ENCODE measurements around the gene ESYT2. TPM values are rescaled to one million over a fixed set of nuclear protein-coding genes. Genes with fewer than 3 reads are reported as not detected.

Gene ESYT2
- total and polyA plus RNA-seq, 2 of the 4 experiments (the other 2 are of a cell fraction): 26.7 to 69.9 TPM

- H3K4me2 ChIP-seq (ENCODE audit: low read depth, low read length): peak overlapping the region; percentile 90
- TF ChIP-seq MAFK (IDR thresholded peaks at IDR 0.05; ENCODE audit: low read depth, low read length): no peak
- no peak for TF ChIP-seq USF2 (IDR thresholded peaks at IDR 0.05; ENCODE audit: low read depth, low read length)
- TF ChIP-seq RAD21 (IDR thresholded peaks at IDR 0.05; ENCODE audit: low read length): peak; percentile 1; the same call in 1 of the 2 replicates
- no peak for TF ChIP-seq RCOR1 (IDR thresholded peaks at IDR 0.05; ENCODE audit: insufficient replicate concordance, low read length)
- no peak for TF ChIP-seq CTCF (conservative IDR thresholded peaks at IDR 0.05; ENCODE audit: low read depth, low read length)
- TF ChIP-seq CEBPB (IDR thresholded peaks at IDR 0.05; ENCODE audit: low read depth, low read length): peak; percentile 31; the same call in 1 of the 2 replicates
- no peak for TF ChIP-seq RFX5 (IDR thresholded peaks at IDR 0.05; ENCODE audit: low read depth, low read length)
- no peak overlapping the region for H2AFZ ChIP-seq (replicated peaks; ENCODE audit: low read length, poor library complexity)
- H3K4me1 ChIP-seq (ENCODE audit: control insufficient read depth, insufficient read depth, low read length): peaks cover 3% of the 10 kb centered on the region; the same call in 1 of the 2 replicates
- H4K20me1 ChIP-seq (ENCODE audit: insufficient read depth, low read length): peaks cover 13% of the 10 kb centered on the region; the same call in 1 of the 2 replicates
- DNase-seq: peak; percentile 31
- dilution Hi-C loops (cut with HindIII; ENCODE audit: low sequenced_read_pairs, unreplicated experiment) (no loop called here), in situ Hi-C loops (cut with MboI; ENCODE audit: low sequenced_read_pairs) (no loop called here), intact Hi-C loops (cut with micrococcal nuclease) (loop anchor here (1.0 to 10.0 kb wide), 5 partner anchors 8 to 213 kb away; partner anchors contain the start of gene NCAPG2)
- CTCF ChIA-PET: no interaction called here
- no peak overlapping the region; the same call in 1 of the 2 replicates for H3K18ac ChIP-seq (ENCODE audit: low read depth, low read length)
- BruUV-seq (replicated peaks): TSS peak; percentile 26
- H2BK5ac ChIP-seq (ENCODE audit: low read depth, low read length, poor library complexity, severe bottlenecking): peak overlapping the region; percentile 27
- no peak overlapping the region for H4K5ac ChIP-seq (ENCODE audit: low read depth, low read length)
- H3K79me1 ChIP-seq (ENCODE audit: low read depth in 1 of 2, low read length in 2 of 2): peaks cover 4 to 23% of the 10 kb centered on the region in 2 experiments; a peak in 3 of 4 replicates
- H2BK120ac ChIP-seq (ENCODE audit: low read depth, low read length): no peak overlapping the region
- no peak overlapping the region for H4K8ac ChIP-seq (ENCODE audit: low read depth in 2 of 2, low read length in 2 of 2)
- no peak overlapping the region; the same call in 1 of the 2 replicates for H3K27ac ChIP-seq (ENCODE audit: insufficient read depth, low read length)
- peak overlapping the region; percentile 86 for H3K4me3 ChIP-seq (ENCODE audit: insufficient read depth, low read depth, low read length)
- no peaks in the 10 kb centered on the region for H3K36me3 ChIP-seq (ENCODE audit: control insufficient read depth, insufficient read depth, low read length)
- no peak overlapping the region for H2BK20ac ChIP-seq (ENCODE audit: low read depth, low read length)
- peak overlapping the region; percentile 6; the same call in 1 of the 2 replicates for H3K14ac ChIP-seq (replicated peaks; ENCODE audit: low read depth, low read length)
- peaks cover 4% of the 10 kb centered on the region for H3K9me1 ChIP-seq (ENCODE audit: insufficient read depth, low read length)
- peak overlapping the region; percentile 81 for H3K23ac ChIP-seq (ENCODE audit: low read depth, low read length)
- peak overlapping the region; percentile 68; the same call in 1 of the 2 replicates for H3K56ac ChIP-seq (ENCODE audit: extremely low read depth, insufficient read depth, low read length)
- no peak overlapping the region for H2AK5ac ChIP-seq (ENCODE audit: low read depth, low read length)
- POLR2A ChIA-PET (ENCODE audit: unreplicated experiment): no interaction called here
- H3K9ac ChIP-seq (ENCODE audit: low read depth, low read length): peak overlapping the region; percentile 90
- ATAC-seq (ENCODE audit: low read depth): no peak
- no peak overlapping the region for H3K4ac ChIP-seq (ENCODE audit: low read depth, low read length)
- H3K27me3 ChIP-seq (ENCODE audit: control insufficient read depth, insufficient read depth, low read length): no peaks in the 10 kb centered on the region
- WGBS, 2 experiments (ENCODE audit: extremely low coverage in 2 of 2, insufficient read length in 1 of 2): 60% methylated on average over 9 of the region's 13 CpGs; no CpG with 5 or more reads in 1 of the 2 experiments
- H2BK15ac ChIP-seq (ENCODE audit: low read depth, low read length): no peak overlapping the region
- H3K9me3 ChIP-seq (ENCODE audit: control insufficient read depth, insufficient read depth, low read length): no peaks in the 10 kb centered on the region
- no peak overlapping the region for H2AK9ac ChIP-seq (replicated peaks; ENCODE audit: low read depth, low read length, poor library complexity)
- no peak overlapping the region for H4K91ac ChIP-seq (ENCODE audit: insufficient read depth, low read depth, low read length)
Observed at GRCh38 chr7:158827411-158828132, 1.7 kb downstream of the ESYT2 start.
